ENCODE measurements around the gene MRNIP.

Gene MRNIP

GRCh38 chr5:179887802-179888201 lies 29.2 kb upstream of the MRNIP start:
- no peak for DNase-seq (ENCODE audit: low spot score)

GRCh38 chr5:179887095-179887494 lies 28.5 kb upstream of the MRNIP start:
- DNase-seq (ENCODE audit: low spot score), result no peak

GRCh38 chr5:179886190-179886911 lies 27.7 kb upstream of the MRNIP start:
- DNase-seq (ENCODE audit: low spot score), result no peak

DNA sequence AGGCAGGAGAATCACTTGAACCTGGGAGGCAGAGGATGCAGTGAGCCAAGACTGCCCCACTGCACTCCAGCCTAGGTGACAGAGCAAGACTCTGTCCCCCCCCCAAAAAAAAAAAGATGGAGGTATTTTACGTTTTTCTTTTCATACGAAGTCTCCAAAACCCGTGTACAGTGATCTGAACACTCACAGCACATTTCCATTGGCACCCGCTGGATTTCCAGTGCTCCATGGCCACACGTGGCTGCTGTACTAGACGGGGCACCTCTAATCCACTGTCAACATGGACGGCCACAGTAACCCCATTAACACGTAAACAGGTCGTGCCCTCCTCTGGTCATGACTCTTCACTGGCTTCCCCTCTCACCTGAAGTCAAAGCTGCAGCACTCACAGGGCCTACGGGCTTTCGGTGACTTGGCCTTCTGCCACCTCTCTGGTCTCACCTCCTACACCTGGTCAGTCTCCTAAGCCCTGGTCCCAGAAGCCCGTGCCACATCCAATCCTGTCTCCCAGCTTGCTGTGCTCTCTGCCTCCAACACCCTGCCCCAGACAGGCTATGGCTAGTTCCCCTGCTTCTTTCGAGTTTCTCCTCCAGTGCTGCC lies 27.0 kb upstream of the MRNIP start:
- no peak for DNase-seq (ENCODE audit: low spot score)

- no peak for DNase-seq (ENCODE audit: low spot score)
Measured at GRCh38 chr5:179883163-179883562, 24.5 kb upstream of the MRNIP start.

DNA sequence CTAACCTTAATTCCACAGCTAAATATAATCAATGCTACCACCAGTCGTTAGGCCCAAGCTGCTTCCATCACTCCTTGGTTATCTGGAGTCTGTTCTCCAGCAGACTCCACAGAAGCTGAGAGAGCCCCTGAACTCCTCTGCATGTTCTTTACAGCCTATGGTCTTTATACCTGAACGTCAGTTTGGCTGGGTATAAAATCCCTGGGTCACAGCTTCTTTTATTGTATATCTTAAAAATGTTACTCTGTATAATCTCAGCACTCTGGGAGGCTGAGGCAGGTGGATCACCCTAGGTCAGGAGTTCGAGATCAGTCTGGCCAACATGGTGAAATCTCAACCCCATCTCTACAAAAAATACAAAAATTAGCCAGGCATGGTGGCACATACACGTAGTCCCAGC lies 23.7 kb upstream of the MRNIP start:
- DNase-seq (ENCODE audit: low spot score), result no peak

GRCh38 chr5:179880848-179881590 lies 22.4 kb upstream of the MRNIP start:
- no peak for DNase-seq (ENCODE audit: low spot score)

DNA sequence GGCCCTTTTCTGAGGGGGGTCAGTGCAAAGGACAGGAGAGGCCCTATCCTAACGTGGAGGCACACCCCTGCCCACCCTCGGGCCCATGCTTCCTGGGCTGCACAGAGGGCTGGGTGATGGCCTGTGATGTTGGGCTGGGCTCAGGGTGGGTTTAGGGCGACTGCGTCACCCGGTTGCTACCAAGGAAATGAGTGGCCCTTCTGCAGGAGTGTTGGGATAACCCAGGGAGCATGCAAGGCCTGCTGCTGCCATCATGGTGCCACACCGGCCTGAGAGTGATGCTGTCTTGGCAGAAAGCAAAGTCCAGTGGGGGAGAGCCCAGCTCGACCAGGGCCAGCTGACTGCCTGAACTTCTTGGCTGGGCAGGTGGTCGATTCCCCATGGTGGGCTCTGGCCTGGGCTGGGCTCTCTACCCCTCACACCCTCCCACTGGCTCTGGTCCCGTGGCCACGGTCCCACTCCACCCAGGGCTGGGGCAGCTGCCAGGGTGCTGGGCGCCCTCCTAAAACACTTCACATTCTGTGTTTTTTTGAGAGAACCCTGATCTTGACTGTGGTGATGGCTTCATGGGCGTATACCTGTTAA lies 21.5 kb upstream of the MRNIP start:
- no peak for DNase-seq (ENCODE audit: low spot score)

DNA sequence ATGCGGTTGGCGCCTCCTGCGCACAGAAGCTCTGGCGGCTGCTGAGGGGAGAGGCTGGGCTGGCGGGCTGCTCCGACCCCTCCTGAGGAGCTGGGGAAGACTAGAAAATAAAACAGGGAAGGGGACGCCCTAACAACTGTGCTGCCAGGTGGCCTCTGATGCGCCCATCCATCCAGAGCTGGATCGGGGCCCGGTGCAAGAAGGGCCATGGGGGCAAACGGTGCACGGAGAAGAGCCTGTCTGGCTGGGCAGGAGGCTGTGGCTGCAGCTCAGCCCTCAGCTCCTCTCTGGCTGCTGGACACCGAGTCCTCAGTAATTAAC lies 21.0 kb upstream of the MRNIP start:
- no peak for DNase-seq (ENCODE audit: low spot score)

DNA sequence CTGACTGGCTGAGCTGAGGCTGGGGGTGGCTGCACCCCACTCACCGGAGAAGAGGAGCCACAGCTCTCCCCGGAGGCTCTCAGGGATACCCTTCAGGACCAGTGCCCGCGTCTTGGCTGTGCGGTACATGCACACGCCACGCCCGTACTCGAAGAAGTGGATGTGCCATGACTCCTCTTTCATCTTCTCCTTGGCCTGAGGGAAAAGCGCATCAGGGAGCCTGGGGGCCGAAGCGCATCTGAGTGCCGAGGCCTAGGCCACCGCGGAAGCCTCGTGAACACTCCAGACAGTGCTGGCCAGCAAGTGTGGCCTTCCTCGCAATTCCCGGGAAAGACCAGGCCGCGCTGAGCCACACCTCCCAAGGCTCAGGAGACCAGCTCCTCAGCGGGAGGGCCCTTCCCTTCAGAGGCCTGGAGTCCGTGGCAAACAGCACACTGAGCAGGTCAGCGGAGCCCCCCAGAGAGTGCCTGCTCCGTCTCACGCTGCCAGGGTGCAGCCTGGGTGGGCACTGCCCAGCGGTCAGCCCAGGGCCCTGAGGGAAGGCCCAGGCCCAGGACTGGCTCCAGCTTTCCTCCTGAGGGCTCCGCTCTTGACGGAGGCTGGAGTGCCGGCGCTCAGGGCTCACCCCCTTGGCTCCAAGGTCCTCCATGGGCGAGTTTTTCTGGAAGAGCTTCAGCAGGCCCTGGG lies 20.5 kb upstream of the MRNIP start:
- no peak for DNase-seq (ENCODE audit: low spot score)

DNA sequence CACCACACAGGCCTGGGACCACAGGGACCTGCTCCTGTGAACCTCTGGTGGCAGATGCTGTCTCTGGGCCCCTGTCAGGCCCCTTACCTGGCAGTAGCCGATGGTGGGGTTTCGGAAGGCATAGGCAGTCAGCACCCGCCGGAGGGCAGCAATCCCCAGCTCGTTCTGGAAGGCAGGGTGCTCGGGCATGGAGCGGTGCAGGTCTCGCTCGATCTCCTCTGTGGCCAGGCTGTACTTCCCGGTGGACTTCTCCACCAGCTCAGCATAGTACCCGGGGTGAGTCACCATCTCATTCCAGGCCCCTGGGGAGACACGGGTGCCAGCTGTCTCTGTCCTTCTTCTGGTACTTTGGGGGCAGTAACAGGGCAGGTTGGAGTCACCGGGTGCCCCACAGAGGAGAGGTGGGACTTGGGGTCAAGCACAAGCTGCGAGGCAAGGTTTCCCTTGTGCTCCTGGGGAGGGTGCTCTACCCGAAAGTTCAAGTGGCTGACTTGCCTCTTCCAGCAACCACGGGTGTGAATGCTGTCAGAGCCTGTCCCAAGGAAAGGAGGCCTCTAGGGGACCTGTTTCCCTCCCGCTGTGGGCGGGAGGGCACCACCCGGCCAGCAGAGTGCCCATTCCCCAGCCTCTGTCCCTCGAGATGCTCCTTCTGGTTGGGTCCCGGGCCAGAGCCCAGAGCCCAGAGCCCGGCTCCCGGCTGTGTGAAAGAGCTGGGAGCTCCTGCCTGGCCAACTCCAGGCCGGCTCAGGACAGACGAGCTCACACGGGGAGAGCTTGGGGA lies 19.8 kb upstream of the MRNIP start:
- no peak for DNase-seq (ENCODE audit: low spot score)

GRCh38 chr5:179876610-179876952 lies 18.0 kb upstream of the MRNIP start:
- no peak for DNase-seq (ENCODE audit: low spot score)

GRCh38 chr5:179875741-179876609 lies 17.4 kb upstream of the MRNIP start:
- DNase-seq (ENCODE audit: low spot score), result no peak

GRCh38 chr5:179874536-179875292 lies 16.1 kb upstream of the MRNIP start:
- DNase-seq (ENCODE audit: low spot score), result no peak

DNA sequence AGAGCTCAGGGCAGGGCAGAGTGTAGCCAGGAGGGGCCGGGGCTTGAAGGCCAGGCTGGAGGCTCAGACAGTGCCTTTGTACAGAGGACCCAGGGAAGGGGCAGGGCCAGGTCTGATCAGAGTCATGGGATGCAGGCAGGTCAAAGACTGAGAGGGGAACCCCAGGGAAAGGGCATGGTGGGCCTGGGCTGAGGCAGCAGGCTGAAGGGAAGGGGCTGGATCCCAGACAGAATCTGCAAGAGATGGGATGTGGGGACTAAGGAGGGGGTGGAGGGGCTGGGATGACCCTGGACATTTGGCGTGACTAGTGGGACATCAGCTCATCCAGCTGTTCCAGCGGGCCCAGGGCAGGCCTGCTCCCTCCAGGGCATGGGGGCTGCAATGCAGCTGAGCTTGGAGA lies 15.5 kb upstream of the MRNIP start:
- no peak for DNase-seq (ENCODE audit: low spot score)

DNA sequence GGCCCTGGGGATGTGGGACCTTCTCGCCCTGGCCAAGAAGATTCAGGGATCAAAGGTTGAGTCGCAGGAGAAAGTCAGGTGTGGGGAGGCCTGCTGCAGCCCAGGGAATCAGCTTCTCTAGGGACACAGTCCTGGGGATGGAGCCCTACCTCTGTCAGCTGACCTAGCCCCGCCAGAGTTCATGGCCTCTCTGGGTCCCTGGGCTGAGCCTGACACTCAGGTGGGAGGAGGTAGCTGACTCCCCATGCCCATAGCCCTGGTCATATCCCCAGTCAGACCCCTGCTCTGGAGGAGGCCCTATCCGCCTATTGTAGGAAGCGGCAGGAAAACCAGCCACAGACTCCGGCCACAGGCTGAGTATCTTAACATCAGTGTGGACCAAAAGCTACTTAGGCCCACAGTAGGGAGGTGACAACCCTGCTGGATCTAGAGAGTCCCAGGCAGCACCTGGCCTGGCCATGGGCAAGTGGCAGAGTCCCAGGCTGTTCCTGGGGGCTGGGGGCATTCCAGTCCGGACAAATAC lies 15.0 kb upstream of the MRNIP start:
- DNase-seq (ENCODE audit: low spot score), result no peak

DNA sequence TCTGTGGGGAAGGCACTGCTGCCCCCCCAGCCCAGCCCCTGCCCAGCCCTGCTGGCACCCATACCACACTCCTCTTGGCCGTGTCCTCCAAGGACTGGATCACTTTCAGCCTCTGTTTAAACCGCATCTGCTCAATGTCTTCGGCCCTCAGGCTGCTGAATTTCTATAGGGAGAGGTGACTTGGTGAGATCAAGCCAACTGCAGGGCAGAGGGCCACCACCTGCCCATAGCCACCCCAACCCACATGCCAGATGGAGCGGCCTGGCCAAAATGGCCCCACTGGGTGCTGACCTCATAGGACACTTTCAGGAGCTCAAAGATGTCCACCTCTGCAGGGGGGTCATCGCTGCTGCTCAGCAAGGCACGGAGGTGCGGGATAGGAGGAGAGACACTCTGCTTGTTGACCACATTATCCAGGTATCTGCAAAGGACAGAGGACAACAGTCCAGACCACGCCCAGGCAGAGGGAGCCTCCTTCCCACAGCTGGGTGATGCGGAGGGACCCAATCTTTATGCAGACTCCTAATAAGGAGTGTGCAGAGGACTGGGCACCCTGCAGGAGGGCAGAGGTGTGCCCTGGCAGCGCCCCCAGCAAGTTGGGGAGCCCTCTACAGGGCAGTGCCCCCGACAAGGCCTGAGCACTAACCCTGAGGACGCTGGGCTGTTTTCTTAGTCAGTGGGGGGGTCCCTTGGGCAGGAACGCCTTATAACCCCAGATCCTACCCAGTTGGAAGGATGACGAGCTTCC lies 14.4 kb upstream of the MRNIP start:
- no peak for DNase-seq (ENCODE audit: low spot score)

GRCh38 chr5:179872055-179872827 lies 13.6 kb upstream of the MRNIP start:
- DNase-seq (ENCODE audit: low spot score), result no peak

Data from HuH-7.5 (cell line).